HG03039 (cell line): ENCODE measurements around the gene METAP1.
"Not testable (repeated sequence)": the region's sequence is repeated elsewhere in the genome, so short reads cannot be mapped to it uniquely, and the experiment has no call there.

ENCODE experiments used
- ATAC-seq: cut with Tn5 transposase; IDR thresholded peaks from one replicate; pipeline ENCODE4 v1.9.1; 2021; ENCODE audit warnings: mild to moderate bottlenecking, moderate library complexity; ENCODE audit not compliant: unreplicated experiment

METAP1 gene

DNA sequence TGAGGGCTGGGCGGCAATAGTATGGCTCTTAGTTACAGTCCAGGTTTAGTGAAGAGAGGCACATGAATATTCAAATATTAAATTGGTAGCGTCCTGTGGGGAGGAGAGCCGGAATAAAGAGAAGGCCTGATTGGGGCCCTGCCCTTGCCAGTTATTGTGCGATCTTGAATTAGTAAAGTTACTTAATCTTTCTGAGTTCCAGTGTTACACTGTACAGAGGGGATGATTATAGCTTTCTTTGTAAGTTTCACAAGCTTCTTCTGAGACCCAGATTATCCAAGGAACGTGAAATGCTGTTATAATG is 1.2 kb downstream of the METAP1 start:
- ATAC-seq: no peak

DNA sequence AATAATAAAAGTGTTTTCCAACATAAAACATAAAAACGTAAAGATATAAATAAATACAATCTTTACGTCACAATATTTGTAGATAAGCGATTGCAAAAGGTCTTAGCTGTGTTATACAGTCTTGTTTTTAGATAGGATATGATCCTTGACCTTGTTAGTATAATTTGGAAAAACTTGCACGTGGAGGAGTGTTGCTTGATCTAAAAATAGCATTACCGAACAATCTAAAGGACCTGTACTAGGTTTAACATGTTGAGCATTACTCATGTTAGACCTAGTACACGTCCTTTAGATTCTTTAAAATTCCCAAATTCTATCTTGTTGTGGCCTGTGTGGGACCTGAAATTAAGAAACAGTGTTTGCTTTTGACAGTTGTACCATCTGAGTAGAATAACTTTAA is 1.6 kb downstream of the METAP1 start:
- ATAC-seq: no peak

DNA sequence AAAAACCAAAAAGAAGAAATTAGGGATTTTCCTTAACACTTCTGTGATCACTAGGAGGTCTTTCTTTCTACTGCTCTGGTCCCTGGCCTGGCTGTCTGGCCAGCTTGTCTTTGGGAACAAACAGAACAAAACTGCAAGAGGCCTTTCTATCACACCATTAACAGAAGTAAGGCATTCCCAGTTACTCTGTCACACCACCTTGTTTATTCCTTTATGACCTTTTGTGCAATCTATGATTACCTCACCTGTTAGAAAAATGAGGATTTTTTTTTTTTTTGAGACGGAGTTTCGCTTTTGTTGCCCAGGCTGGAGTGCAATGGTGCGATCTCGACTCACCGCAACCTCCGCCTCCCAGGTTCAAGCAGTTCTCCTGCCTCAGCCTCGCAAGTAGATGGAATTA is 3.0 kb downstream of the METAP1 start:
- no peak for ATAC-seq

DNA sequence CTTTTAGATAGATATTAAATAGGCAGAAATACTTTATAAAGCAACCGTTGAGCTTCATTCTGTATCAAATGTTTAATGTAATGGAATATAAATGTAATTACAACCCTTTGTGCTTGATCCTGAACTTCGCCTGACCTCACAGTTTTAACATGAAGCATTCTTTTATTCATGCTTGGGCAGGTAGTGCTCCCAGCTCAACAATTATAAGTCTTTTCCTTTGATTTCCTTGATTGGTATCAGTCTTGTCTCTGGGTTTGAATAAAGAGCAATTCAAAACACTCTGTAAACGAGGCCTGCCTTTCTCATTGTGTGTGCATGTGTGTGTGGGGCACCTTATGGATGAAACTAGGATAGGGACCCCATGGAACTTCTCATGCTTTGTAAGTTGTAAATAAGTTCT is 6.8 kb downstream of the METAP1 start:
- ATAC-seq: no peak

DNA sequence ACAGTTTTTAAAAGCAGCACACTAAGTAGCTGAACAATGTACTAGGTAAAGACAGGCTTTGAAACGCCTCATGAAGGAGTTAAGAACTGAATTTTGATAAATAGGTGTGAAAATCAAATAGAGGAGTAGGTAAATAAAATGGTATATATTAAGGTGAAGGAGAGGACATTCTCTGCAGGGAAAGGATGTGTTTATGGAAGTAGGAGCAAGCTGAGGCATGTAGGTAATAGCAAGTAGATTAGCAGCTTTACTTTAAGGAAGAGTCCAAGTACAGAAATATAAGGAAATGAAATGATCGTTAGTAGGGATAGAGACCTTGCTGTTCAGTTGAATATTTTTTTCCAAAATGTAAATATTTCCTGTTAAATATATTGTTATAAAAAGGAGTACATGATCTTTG is 12.5 kb downstream of the METAP1 start:
- ATAC-seq: no peak

DNA sequence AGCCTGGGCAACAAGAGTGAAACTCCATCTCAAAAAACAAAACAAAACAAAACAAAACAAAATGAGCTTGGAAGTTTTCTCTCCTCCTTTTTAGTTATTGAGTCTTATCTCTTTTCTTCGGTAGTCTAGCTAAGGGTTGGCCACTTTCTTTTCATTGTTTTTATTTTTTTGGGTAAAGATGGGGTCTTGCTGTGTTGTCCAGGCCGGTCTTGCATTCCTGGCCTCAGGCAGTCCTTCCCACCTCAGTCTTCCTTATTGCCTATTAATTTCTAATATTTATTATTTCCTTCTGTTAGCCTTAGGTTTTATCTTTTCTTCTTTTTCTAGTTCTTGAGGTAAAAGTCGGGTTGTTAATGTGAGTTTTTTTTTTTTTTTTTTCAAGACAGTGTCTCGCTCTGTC is 16.4 kb downstream of the METAP1 start:
- ATAC-seq: no peak

DNA sequence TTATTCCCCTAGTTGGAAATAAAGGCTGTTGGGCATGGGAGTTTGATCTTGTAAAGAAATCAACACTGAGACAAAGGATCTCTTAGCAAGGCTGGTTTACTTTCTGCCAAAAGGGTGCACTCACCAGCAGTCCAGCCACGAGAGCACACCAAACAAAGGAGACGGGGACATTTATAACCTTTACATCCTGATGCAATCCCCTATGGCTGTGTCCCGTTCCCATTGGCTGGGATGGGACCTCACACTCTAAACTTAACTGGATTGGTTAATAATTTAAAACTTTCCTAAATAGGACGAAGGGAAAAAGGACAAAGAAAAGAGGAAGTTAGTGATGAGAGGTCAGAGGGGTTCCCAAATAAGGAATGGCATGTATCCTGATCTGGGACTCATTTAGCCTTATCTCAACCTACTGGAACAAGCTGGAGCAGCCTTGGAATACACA is 17.9 kb downstream of the METAP1 start:
- no peak for ATAC-seq

DNA sequence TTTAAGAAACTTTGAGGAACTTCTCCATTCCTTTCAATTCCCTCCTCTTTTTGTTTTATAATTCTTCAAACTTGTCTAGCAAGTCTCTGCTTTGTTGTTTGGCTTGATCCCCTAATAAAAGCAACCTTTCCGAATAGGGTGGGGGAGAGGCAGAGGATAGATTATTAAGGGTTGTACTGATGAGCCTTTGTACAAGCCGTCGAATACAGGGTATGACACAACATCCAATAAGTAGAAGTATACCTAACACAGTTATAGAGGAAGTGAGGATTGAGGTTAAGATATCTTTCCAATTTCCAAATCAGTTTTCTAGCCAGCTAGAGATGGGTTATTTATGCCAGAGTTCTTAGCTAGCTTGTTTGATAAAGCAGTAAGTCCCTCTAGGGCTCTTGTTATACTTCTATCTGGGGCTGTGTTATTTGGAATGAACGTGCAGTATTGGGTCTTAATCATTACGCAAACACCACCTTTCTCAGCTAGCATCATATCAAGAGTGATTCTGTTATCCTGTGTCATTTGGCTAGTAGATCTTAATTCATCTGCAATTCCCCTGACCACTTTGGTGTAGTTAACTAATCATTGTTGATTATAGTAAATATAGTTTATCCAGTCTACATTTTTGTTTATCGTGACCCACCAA is 18.5 kb downstream of the METAP1 start:
- ATAC-seq: no peak

DNA sequence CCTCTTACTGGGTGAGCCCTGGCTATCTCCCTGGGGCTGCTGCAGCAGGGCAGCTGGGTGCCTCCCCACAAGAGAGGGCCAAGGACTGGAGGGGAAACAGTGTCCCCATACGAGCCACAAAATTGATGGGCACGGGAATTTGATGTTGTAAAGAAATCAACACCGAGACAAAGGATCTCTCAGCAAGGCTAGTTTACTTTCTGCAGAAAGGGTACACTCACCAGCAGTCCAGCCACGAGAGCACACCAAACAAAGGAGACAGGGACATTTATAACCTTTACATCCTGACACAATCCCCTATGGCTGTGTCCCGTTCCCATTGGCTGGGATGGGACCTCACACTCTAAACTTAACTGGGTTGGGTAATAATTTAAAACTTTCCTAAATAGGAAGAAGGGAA is 25.9 kb downstream of the METAP1 start:
- no peak for ATAC-seq

DNA sequence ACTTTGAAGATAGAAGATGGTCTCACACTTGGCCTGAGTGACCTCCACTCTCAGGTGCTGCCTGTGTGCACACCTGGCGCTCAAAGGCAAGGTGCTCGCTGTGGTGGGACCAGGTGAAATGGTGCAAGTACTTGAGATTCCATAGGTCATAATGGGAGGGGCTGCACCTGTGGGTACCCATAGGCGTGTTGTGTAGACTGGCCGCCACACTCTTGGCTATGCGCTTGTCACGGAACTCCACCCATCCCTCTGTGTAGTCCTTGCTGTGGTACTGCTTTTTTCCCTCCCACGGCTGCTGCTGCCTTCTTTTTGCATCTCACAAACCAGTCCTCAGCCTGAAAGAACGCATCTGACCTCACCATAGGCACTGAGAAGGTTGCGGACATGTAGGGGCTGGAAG is 27.0 kb downstream of the METAP1 start:
- no peak for ATAC-seq

DNA sequence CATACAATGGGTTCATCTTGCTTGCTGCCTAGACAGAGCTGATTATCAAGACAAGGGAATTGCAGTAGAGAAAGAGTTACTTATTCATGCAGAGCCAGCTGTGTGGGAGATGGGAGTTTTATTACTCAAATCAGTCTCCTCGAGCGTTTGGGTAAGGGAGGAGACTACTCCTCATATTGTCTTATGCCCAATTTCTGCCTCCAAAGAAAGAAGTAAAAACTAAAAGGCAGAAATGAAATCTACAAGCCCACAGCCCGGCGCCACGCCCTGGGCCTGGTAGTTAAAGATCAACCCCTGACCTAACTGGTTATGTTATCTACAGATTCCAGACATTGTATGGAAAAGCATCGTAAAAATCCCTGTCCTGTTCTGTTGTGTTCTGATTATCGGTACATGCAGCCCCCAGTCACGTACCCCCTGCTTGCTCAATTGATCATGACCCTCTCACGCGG is 28.3 kb downstream of the METAP1 start:
- not testable (repeated sequence) for ATAC-seq

DNA sequence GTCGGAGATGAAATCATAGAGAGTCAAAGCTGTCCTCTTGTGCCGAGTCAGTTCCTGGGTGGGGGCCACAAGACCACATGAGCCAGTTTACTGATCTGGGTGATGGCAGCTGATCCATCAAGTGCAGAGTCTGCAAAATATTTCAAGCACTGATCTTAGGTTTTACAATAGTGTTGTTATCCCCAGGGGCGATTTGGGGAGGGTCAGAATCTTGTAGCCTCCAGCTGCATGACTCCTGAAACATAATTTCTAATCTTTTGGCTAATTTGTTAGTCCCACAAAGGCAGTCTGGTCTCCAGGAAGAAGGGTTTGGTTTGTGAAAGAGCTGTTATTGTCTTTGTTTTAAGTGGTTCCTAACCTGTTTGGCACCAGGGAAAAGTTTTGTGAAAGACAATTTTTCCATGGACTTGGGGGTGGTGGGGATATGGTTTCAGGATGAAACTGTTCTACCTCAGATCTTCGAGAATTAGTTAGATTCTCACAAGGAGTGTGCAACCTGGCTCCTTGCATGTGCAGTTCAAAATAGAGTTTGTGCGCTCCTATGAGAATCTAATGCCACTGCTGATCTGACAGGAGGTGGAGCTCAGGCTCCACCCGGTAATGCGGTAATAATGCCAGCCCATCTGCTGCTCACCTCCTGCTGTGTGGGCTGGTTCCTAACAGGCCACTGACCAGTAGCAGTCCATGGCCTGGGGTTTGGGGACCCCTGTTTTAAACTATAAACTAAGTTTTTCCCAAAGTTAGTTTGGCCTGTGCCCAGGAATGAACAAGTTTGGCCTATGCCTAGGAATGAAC is 29.2 kb downstream of the METAP1 start:
- no peak for ATAC-seq

DNA sequence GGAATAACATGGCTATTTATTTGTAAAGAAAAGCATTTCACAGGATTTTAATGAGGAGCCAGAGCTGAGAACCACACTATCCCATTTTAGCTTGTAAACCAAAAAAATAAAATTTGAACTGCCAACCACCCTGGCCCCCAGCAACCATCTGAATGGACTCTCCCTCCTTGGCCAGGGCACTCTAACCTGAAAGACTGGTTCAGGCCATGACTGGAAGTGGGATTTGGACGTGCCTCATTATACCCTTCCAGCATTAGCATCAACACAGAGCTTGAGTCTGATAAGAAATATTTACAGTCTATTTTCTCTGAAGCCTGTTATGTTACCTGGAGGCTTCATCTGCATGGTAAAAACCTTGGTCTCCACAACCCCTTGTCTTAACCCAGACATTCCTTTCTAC is 30.0 kb downstream of the METAP1 start:
- no peak for ATAC-seq

DNA sequence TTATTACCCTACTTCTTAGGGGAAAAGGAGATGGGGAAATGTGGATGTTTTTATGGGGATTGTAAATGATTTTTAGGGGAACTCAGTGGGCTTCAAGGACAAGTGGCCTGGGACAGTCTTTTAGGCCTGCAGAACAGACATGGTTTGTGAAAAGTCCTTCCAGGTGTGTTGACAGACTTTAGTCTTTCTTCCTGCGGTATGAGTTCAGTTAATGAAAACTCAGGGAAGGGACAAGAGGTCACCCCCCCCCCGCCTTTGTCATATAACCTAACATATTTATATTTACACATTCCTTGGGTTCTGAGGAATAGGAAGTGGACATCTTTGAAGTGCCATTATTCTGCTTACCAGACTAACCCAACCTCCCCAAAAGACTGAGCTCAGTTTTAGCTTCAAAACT is 31.8 kb downstream of the METAP1 start:
- ATAC-seq: no peak

DNA sequence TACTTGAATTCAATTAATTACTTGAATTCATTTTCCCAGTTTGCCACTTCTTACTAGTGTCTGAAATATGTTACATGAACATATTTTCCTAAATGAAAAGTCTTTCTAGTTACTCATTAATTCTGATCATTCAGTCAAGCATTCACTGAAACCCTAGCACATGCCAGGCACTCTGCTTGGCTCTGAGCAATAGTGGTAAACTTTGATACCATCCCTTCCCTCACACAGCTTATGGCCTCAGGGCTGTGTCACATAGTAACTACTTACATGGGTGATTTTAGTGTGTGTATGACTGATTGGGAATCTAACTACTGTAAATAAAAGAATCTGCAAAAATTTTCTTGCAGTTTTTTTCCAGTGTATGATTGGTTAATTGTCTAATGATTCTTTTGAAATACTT is 32.7 kb downstream of the METAP1 start:
- ATAC-seq: peak; percentile 56

DNA sequence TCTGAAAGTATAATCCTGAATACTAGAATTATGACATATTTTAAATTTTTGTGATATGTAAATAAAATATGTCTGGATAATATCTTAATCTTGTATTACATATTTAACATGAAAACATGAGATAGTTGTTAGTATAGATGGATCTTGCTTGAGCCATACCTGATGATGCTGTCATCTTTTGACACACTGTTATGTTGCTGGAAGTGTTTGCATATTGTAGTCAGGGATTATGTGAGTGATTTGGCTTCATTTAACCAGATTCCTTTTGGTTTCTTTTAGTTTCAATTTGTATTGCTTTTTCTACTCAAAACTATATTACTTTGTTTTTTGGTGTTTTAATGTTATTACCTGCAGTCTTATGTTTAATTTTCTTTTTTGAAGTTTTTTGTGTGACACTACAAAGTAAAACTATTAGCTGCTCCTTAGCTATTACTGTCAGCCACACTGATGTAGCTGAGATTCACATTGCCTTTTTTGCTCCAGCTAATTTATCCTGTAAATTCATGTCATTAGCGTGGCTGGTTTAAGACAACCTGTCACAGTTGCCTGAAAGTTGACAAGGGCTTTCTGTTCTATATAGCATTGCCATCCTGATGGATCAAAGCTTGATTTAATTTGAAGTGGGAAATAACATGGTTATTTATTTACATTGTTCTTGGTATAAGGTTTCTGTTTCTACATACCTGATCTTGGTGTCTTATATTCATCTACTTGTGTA is 33.7 kb downstream of the METAP1 start:
- no peak for ATAC-seq

DNA sequence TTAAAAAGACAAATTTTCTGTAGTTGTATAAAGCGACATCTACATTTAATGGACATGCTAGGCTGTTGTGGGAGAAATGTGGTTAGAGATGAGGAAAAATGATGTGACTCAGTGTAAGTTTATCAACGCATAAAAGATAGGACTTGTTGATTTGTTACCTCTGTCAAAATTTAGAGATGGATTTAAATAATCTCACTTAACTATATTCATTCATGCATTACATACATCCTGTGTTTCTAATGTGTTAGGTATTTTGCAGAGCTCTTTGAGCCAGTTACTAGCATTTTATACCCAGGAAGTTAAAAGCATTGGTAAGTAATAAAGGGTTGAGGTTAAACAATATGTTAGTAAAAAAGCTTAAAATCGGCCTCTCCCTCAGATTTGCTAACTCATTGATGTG is 34.3 kb downstream of the METAP1 start:
- ATAC-seq: no peak

DNA sequence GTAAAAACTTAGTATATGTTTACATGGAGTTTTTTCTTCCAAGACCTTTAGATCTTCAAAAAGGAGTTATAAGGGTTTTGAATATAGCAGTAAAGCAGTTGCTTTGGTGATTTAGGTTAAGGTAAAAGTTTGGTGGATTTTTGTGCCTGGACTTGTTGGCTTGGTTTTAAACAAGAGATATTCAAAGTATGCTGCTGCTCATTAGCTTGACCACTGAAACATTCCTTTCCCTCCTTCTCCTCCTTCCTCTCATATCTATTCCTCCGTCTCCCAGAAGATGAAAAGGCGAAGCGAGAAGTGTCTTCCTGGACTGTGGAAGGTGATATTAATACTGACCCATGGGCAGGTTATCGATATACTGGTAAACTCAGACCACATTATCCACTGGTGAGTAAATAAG is 38.4 kb downstream of the METAP1 start:
- no peak for ATAC-seq

DNA sequence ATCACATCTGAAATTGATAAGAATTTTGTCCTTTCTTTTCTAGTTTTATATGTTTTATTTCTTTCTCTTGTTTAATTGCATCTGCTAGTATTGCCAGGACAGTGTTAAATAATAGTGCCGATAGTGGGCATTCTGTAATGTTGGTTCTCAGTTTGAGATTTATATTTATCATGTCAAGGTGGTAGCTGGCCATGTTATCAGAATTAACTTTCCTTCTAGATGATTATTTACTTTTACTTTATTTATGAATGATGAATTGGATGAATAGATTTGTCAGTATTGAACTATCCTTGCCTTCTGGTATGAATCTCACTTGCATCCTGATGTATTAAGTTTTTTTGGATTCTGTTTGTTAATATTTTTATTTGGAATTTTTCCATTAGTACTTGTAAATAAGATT is 42.7 kb downstream of the METAP1 start:
- no peak for ATAC-seq

DNA sequence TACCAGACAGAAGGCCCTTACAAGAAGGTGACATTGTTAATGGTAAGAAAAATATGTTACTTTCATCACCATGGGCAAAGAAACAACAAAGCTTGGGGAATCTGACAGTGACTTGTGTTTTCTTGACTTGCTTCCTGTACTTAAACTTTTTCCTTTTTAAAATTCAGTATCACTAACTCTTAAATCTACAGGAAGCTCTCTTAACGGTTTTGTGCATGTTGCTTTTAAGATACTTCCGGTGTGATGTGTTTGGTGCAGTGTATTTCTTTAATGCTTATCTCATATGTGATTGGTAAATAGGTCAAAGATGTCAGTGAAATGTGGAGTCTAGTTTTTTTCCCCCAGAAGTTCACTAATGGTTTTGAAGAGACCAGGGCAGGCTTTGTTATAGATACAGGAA is 47.8 kb downstream of the METAP1 start:
- no peak for ATAC-seq

DNA sequence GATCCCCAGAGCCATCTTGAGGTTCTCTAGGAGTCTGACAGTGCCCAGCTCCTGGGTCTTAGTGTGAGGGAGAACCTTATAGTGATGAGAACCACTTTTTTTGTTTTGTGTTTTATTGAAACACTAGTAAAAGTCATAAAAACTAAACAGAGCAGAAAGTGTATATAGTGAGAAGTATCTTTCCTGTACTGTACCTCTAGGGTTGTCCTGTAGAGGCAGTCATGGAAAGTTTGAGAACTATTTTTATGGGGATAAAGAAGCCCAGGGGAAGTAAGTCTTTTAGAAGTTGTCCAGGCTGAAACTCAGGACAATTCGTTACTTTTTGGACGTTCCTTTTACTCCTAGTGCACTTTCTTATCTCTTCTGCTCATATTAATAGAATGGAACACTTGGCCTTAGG is 52.2 kb downstream of the METAP1 start:
- no peak for ATAC-seq

DNA sequence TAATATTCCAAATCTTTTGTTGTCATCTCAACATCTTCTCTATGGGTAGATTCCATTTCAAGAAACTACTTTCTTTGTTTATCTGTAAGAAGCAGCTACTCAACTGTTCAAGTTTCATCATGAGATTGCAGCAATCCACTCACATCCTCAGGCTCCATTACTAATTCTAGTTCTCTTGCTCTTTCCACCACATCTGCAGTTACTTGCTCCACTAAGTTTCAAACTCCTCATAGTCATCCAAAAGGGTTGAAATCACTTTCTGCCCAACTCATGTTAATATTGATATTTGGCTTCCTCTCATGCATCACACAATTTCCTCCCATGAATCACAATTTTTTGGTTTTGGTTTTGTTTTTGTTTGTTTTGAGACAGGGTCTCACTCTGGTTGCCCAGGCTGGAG is 57.4 kb downstream of the METAP1 start:
- ATAC-seq: no peak
